Heart right ventricle (tissue), 16 donors: ENCODE measurements around the gene LPP. TPM values are rescaled to one million over a fixed set of nuclear protein-coding genes. Genes with fewer than 3 reads are reported as not detected.
A peak's percentile ranks its signal among the peaks of the same experiment; 100 is the strongest.

Source experiments
- ATAC-seq, 8 donors: fragments of 200-7000 bp; cut with Tn5 transposase; one replicate each; pipeline ENCODE4 v1.9.1; 2020; ENCODE audit warnings: mild to moderate bottlenecking in 8 of 8, moderate library complexity in 8 of 8, moderate number of reproducible peaks in 1 of 8
- DNase-seq, 2 donors: peaks; one replicate each; pipeline ENCODE4 v3.0.0-alpha.2; 2020
- H3K27ac ChIP-seq, 10 donors: fragments of 200-600 bp; sonication (generic) in 2 of 10; one replicate each; pipeline versions ENCODE4 v1.5.0 to v1.8.0; 2020 to 2022; ENCODE audit warnings: mild to moderate bottlenecking in 3 of 10
- H3K27me3 ChIP-seq, 7 donors: fragments of 200-600 bp; one replicate each; pipeline ENCODE4 v1.8.0; 2021 to 2022; ENCODE audit warnings: mild to moderate bottlenecking in 2 of 7
- H3K36me3 ChIP-seq, 9 donors: fragments of 200-600 bp; sonication (generic) in 1 of 9; one replicate each; pipeline versions ENCODE4 v1.5.0 to v1.8.0; 2020 to 2022; ENCODE audit warnings: mild to moderate bottlenecking in 2 of 9
- H3K4me1 ChIP-seq, 9 donors: fragments of 200-600 bp; sonication (generic) in 1 of 9; one replicate each; pipeline versions ENCODE4 v1.5.0 to v1.8.0; 2020 to 2022; ENCODE audit warnings: mild to moderate bottlenecking in 4 of 9
- H3K4me3 ChIP-seq, 10 donors: fragments of 200-600 bp; sonication (generic) in 2 of 10; one replicate each; pipeline versions ENCODE4 v1.5.0 to v1.8.0; 2020 to 2022; ENCODE audit warnings: mild to moderate bottlenecking in 7 of 10, moderate library complexity in 2 of 10
- H3K9me3 ChIP-seq, 11 donors: fragments of 200-600 bp in 10 of 11; sonication (generic) in 2 of 11; one replicate each; pipeline versions ENCODE4 v1.5.0 to v1.8.0; 2013 to 2022; ENCODE audit warnings: mild to moderate bottlenecking in 2 of 11, control low read depth in 1 of 11, moderate library complexity in 1 of 11
- CTCF ChIP-seq, 9 donors: fragments of 200-600 bp; sonication (generic) in 2 of 9; IDR thresholded peaks; one replicate each; pipeline versions ENCODE4 v1.5.0 to v1.8.0; 2021 to 2022; ENCODE audit warnings: antibody characterized with exemption in 9 of 9, mild to moderate bottlenecking in 5 of 9, moderate library complexity in 1 of 9
- WGBS, 2 donors: extraction: QIAGEN DNeasy Blood & Tissue Kit; methylation state at CpG; one replicate each; pipeline ENCODE4 v1.1.7; 2013; ENCODE audit warnings: inconsistent platforms in 1 of 2; 5-methylcytosine and 5-hydroxymethylcytosine counted together
- intact Hi-C, 10 donors: fragments of 100-400 bp; cut with DNase I; formaldehyde crosslinking; loops; one replicate each; pipeline versions ENCODE4 v1.11.1 to v1.14.2; 2022
- polyA plus RNA-seq, 2 donors: library from polyadenylated mRNA; stranded (reverse); fragments of 200-250 nt; gene quantifications; one replicate each; pipeline ENCODE4 v1.2.3, GENCODE V29; 2013
- total RNA-seq, 10 donors: library from RNA; stranded (reverse); fragmentation: NEBNext Ultra II Directional in 3 of 10; extraction: Animal tissue kit (Norgen Biotek cat#: 25700) in 3 of 10; gene quantifications; one replicate each; pipeline versions ENCODE4 v1.2.1 to v1.2.4, GENCODE V29; 2021 to 2023
- donor health status: Arrhythmogenic right ventricular cardiomyopathy.
- donor health status: ischemic (EF 13 %, LVEDD 7.1; RV severe dilation, severe dysfunction).
- donor health status: healthy with polysubstance abuse.
- donor health status: DM: no; HTN: yes; CAD: no.
- donor health status: DM: no; HTN: no; CAD: no.
- donor health status: ischemic (EF 25% LVEDD 6.9; RV normal size, moderate dysfunction).
- donor health status: ischemic (EF 25% LVEDD 5.7; RV mildly dilated, moderate dysfunction).
- donor health status: healthy.
- donor health status: DM: yes; HTN: yes; CAD: no.
- donor health status: Ischemic cardiomyopathy.
- donor health status: ischemic (EF 35%, LVEDD 5.7; RV mildly dilated, moderate dysfunction).
- donor health status: nonischemic (EF 11% LVEDD 7.7; RV severe dilation, severe dysfunction).
- donor health status: DM: yes; HTN: yes; CAD: no.
- donor health status: PGD.
- donor health status: ischemic (EF 29% LVEDD 5.4; RV normal size, mild dysfunction).
- donor health status: nonischemic (EF 23%, LVEDD 6.1; RV moderate dilation, normal function).

Gene LPP
- total and polyA plus RNA-seq, 12 donors = 8.5 to 188 (median 140) TPM

GRCh38 chr3:188292251-188292650 lies 138.3 kb downstream of the LPP start:
- no peak for TF ChIP-seq CTCF (IDR thresholded peaks at IDR 0.05)
- H3K27me3 ChIP-seq = no peaks in the 10 kb centered on the region
- H3K27ac ChIP-seq = peak overlapping the region in 4 of 10 donors; percentile 65 to 86 (median 84)
- DNase-seq (no peak), ATAC-seq (no peak)
- no peak overlapping the region for H3K4me3 ChIP-seq
- WGBS, 2 donors = 44 to 59% methylated on average over 1 of the region's 1 CpG
- peaks cover 0 to 9% (median 0%) of the 10 kb centered on the region in 9 donors for H3K36me3 ChIP-seq
- intact Hi-C loops = loop anchor here in 2 of 10 donors (5.0 to 10.0 kb wide), 2 partner anchors 547 to 925 kb away; partner anchors contain the start of gene BCL6 (in 1 of the 2)
- H3K9me3 ChIP-seq = no peaks in the 10 kb centered on the region
- peaks cover 6 to 73% (median 59%) of the 10 kb centered on the region in 9 donors for H3K4me1 ChIP-seq

- no peak for TF ChIP-seq CTCF (IDR thresholded peaks at IDR 0.05)
- DNase-seq (no peak), ATAC-seq (no peak)
- Histone ChIP-seq H3K27me3 (no peaks in the 10 kb centered on the region), H3K4me1 (peaks cover 3 to 73% (median 59%) of the 10 kb centered on the region in 9 donors), H3K4me3 (no peak overlapping the region), H3K27ac (peak overlapping the region in 4 of 10 donors; percentile 2 to 86 (median 46)), H3K9me3 (no peaks in the 10 kb centered on the region), H3K36me3 (peaks cover 0 to 9% (median 0%) of the 10 kb centered on the region in 9 donors)
- WGBS, 2 donors = 93 to 98% methylated on average over 3 of the region's 3 CpGs
- intact Hi-C loops = loop anchor here in 2 of 10 donors (5.0 to 10.0 kb wide), 2 partner anchors 548 to 924 kb away; partner anchors contain the start of gene BCL6 (in 1 of the 2)
Measured at GRCh38 chr3:188292827-188293226, 138.9 kb downstream of the LPP start.

- no peak for TF ChIP-seq CTCF (IDR thresholded peaks at IDR 0.05)
- H3K36me3 ChIP-seq = peaks cover 0 to 9% (median 0%) of the 10 kb centered on the region in 9 donors
- H3K27ac ChIP-seq = peak overlapping the region in 8 of 10 donors; percentile 59 to 87 (median 82)
- ATAC-seq = no peak
- DNase-seq = no peak
- whole genome bisulfite sequencing, 2 donors = 91 to 94% methylated on average over 3 of the region's 3 CpGs
- H3K9me3 ChIP-seq = no peaks in the 10 kb centered on the region
- no peak overlapping the region for H3K4me3 ChIP-seq
- H3K27me3 ChIP-seq = no peaks in the 10 kb centered on the region
- intact Hi-C loops = loop anchor here in 2 of 10 donors (5.0 to 10.0 kb wide), 2 partner anchors 549 to 923 kb away; partner anchors contain the start of gene BCL6 (in 1 of the 2)
- H3K4me1 ChIP-seq = peaks cover 3 to 79% (median 64%) of the 10 kb centered on the region in 9 donors
Measured at GRCh38 chr3:188294113-188294512, 140.2 kb downstream of the LPP start.

GRCh38 chr3:188294823-188295487 lies 141.0 kb downstream of the LPP start:
- DNase-seq (peak in 1 of 2 donors; percentile 29), ATAC-seq (peak; percentile 73 to 90 (median 88))
- H3K9me3 ChIP-seq = no peaks in the 10 kb centered on the region
- H3K27ac ChIP-seq = peak overlapping the region; percentile 34 to 87 (median 79)
- H3K4me3 ChIP-seq = no peak overlapping the region
- intact Hi-C loops = loop anchor here in 2 of 10 donors (5.0 to 10.0 kb wide), 3 partner anchors 102 to 922 kb away; partner anchors contain the start of gene BCL6 (in 1 of the 2)
- H3K4me1 ChIP-seq = peaks cover 3 to 85% (median 70%) of the 10 kb centered on the region in 9 donors
- no peaks in the 10 kb centered on the region for H3K27me3 ChIP-seq
- peaks cover 0 to 6% (median 0%) of the 10 kb centered on the region in 9 donors for H3K36me3 ChIP-seq
- TF ChIP-seq CTCF (IDR thresholded peaks at IDR 0.05) = no peak
- 40 to 48% methylated on average over 11 of the region's 11 CpGs for WGBS, 2 donors
